Upper lobe of left lung (tissue), 6 donors: ENCODE measurements around the gene DIPK1C. TPM values are rescaled to one million over a fixed set of nuclear protein-coding genes. Genes with fewer than 3 reads are reported as not detected.

ENCODE experiments used
- ATAC-seq, 2 donors: fragments of 200-7000 bp; cut with Tn5 transposase; one replicate each; pipeline ENCODE4 v1.9.1; 2022; ENCODE audit warnings: mild to moderate bottlenecking in 2 of 2, moderate library complexity in 2 of 2; ENCODE audit not compliant: low FRiP score in 2 of 2
- DNase-seq, 2 donors: peaks; one replicate each; pipeline ENCODE4 v3.0.0-alpha.2; 2019 to 2020
- H3K27ac ChIP-seq, 4 donors: fragments of 200-600 bp; sonication (generic); one replicate each; pipeline ENCODE4 v1.5.1; 2016 to 2019
- H3K27me3 ChIP-seq, 4 donors: fragments of 200-600 bp; sonication (generic); one replicate each; pipeline ENCODE4 v1.5.1; 2017 to 2019
- H3K36me3 ChIP-seq, 4 donors: fragments of 200-600 bp; sonication (generic); one replicate each; pipeline ENCODE4 v1.5.1; 2016 to 2019
- H3K4me1 ChIP-seq, 4 donors: fragments of 200-600 bp; sonication (generic); one replicate each; pipeline ENCODE4 v1.5.1; 2018 to 2019
- H3K4me3 ChIP-seq, 4 donors: fragments of 200-600 bp; sonication (generic); one replicate each; pipeline ENCODE4 v1.5.1; 2017 to 2019; ENCODE audit warnings: mild to moderate bottlenecking in 2 of 4, moderate library complexity in 1 of 4
- H3K9me3 ChIP-seq, 4 donors: fragments of 200-600 bp; sonication (generic); one replicate each; pipeline ENCODE4 v1.5.1; 2018 to 2019
- CTCF ChIP-seq, 6 experiments: fragments of 450-650 bp in 4 of 6; fragments of 200-600 bp in 2 of 6; sonication (generic) in 2 of 6; IDR thresholded peaks; one replicate each; pipeline ENCODE4 v1.5.1; 2016 to 2019; ENCODE audit warnings: antibody characterized with exemption in 6 of 6
- EP300 ChIP-seq, 4 donors: sonication (generic); formaldehyde crosslinking; IDR thresholded peaks; one replicate each; pipeline ENCODE4 v1.5.1; 2017; ENCODE audit warnings: antibody characterized with exemption in 4 of 4, control low read depth in 2 of 4
- POLR2A ChIP-seq, 4 donors: fragments of 450-650 bp; IDR thresholded peaks; one replicate each; pipeline ENCODE4 v1.5.1; 2016 to 2017; ENCODE audit warnings: antibody characterized with exemption in 4 of 4, mild to moderate bottlenecking in 2 of 4
- POLR2AphosphoS5 ChIP-seq, 2 donors: sonication (generic); formaldehyde crosslinking; IDR thresholded peaks; one replicate each; pipeline ENCODE4 v1.5.1; 2017; ENCODE audit warnings: antibody characterized with exemption in 2 of 2
- WGBS, 2 donors: methylation state at CpG; one replicate each; pipeline ENCODE4 v1.1.5; 2017 to 2018; 5-methylcytosine and 5-hydroxymethylcytosine counted together
- total RNA-seq, 6 donors: library from RNA; depleted of rRNA in 4 of 6; stranded (reverse); fragments of >200 nt in 4 of 6; gene quantifications; one replicate each; pipeline versions ENCODE4 v1.1.0 to v1.2.1, GENCODE V29; 2016 to 2021
- donor health status: DM: no; HTN: no; CAD: no; lungs with moderate emphysema.
- donor health status: DM: no; HTN: yes; CAD: no; lungs with severe emphysema.

The DIPK1C gene
- total RNA-seq, result under 1 TPM in 2 of 6 donors, not detected in 4; 0.13 to 0.89 TPM

DNA sequence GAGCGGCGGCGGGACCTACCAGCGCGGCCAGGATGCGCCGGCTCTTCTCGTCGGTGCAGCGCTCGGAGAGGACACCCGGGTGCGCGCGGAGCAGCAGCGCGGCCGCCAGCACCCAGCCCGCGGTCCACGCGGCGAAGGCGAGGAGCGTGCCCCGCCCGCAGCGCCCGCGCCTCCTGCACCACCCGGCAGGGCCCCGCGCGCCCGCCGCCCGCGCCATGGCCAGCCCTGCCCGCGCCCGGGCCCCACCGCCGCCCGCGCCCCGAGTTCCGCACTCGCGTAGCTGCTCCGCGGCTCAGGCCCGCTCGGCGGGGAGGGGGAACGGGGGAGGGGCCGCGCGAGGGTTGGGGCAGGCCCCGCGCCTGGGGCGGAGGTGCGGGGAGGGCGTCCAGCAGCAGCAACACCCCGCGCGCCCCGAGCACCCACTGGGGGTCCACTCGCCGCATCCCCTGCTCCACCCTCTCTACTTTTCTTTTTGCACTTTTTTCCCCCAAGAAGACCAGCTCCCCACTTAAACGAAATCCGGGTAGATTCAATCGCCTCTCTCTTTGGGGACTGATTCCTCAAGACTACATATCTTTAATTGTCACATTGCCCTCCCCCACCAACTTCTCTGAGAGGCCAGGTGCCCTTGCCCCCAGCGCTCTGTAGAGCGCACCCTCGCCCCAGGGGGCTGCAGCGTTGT, at the start of gene DIPK1C:
DIPK1C (minus strand) TSS at position 266 of the 682 bp plus-strand sequence; CDS start at position 217, 49 bp downstream.
- H3K27ac ChIP-seq, result no peak within 1 kb of the TSS
- WGBS, 2 donors, result 1 to 5% methylated on average over 13 to 16 of the region's 76 CpGs
- ATAC-seq (peak in 1 of 2 donors; percentile 52), DNase-seq (peak in 1 of 2 donors; percentile 83)
- peaks cover 0 to 26% (median 13%) of the 10 kb centered on the region in 4 donors for H3K27me3 ChIP-seq
- no peaks in the 10 kb centered on the region for H3K9me3 ChIP-seq
- peaks cover 9 to 17% (median 12%) of the 10 kb centered on the region in 4 donors for H3K4me1 ChIP-seq
- TF ChIP-seq CTCF (IDR thresholded peaks at IDR 0.05), result no peak
- H3K36me3 ChIP-seq, result no peaks in the 10 kb centered on the region
- peak within 1 kb of the TSS in 3 of 4 donors; percentile 24 to 39 (median 31) for H3K4me3 ChIP-seq

DNA sequence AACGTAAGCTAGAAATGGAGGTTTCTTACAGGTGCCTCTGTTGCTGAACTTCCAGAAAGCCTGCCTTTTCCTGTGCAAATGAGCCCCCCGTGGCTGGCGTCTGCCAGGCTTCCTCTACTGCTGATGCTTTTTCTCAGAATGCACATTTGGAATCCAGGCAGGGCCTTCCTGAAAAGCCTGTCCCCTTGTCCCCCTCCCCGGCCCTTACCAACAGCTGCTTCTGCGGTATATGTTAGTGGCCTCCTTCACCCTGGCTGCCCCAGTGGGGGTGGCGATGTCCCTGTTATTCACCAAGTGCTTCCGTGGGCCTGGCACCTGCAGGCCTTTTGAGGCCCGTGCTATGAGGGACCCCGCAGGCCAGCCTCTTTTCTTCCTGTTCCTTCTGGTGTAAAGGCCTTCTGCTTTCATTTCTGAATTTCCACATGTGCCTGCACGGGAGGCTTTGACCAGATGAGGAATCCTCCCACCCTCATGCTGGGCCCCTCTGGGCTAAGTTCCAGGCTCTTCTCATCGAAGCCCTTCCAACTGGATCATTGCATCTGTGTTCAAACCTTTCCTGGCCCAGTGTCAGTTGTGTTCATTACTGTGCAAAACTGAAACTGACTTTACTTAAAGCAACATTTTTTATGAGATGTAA, 49.5 kb upstream of the DIPK1C start:
- no peak overlapping the region for H3K4me3 ChIP-seq
- 52 to 78% methylated on average over 11 of the region's 11 CpGs for WGBS, 2 donors
- H3K27me3 ChIP-seq, result no peaks in the 10 kb centered on the region
- peaks cover 0 to 6% (median 3%) of the 10 kb centered on the region in 4 donors for H3K4me1 ChIP-seq
- no peak overlapping the region for H3K27ac ChIP-seq
- peaks cover 54 to 100% (median 90%) of the 10 kb centered on the region in 4 donors for H3K36me3 ChIP-seq
- DNase-seq, result no peak
- ATAC-seq, result no peak
- H3K9me3 ChIP-seq, result no peaks in the 10 kb centered on the region
- TF ChIP-seq POLR2A (IDR thresholded peaks at IDR 0.05), result no peak
- TF ChIP-seq CTCF (IDR thresholded peaks at IDR 0.05), result no peak
- no peak for TF ChIP-seq POLR2AphosphoS5 (IDR thresholded peaks at IDR 0.05)
- TF ChIP-seq EP300 (IDR thresholded peaks at IDR 0.05), result no peak

GRCh38 chr18:74505776-74506175, 48.7 kb upstream of the DIPK1C start:
- Histone ChIP-seq H3K4me3 (no peak overlapping the region), H3K36me3 (peaks cover 48 to 100% (median 85%) of the 10 kb centered on the region in 4 donors), H3K4me1 (peaks cover 0 to 10% (median 6%) of the 10 kb centered on the region in 4 donors), H3K27ac (no peak overlapping the region), H3K27me3 (no peaks in the 10 kb centered on the region), H3K9me3 (no peaks in the 10 kb centered on the region)
- DNase-seq, result peak in 1 of 2 donors; percentile 73
- WGBS, 2 donors, result 96 to 99% methylated on average over 15 to 16 of the region's 16 CpGs
- TF ChIP-seq POLR2A (IDR thresholded peaks at IDR 0.05) (no peak), CTCF (IDR thresholded peaks at IDR 0.05) (no peak), POLR2AphosphoS5 (IDR thresholded peaks at IDR 0.05) (no peak), EP300 (IDR thresholded peaks at IDR 0.05) (no peak)
- ATAC-seq, result no peak

DNA sequence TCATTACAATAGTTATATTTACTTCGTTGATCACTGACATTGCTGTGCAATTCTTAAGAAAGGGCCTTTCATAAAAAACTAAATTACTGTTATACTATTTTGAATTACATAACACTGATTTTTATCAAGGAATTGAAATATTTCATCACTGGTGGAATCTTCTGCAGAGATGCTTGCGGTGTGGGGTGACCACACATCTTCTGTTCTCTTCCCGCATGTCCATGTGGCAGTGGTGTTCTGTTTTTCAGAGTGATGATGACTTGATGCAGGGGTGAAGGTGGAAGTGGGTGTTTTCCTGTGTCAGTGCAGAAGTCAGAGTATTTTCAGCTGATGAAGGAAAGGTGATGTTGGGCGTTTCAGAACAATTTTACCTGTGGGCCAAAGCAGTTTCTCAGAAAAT, 46.0 kb upstream of the DIPK1C start:
- 83 to 94% methylated on average over 4 of the region's 4 CpGs for WGBS, 2 donors
- TF ChIP-seq POLR2AphosphoS5 (IDR thresholded peaks at IDR 0.05) (no peak), POLR2A (IDR thresholded peaks at IDR 0.05) (no peak), EP300 (IDR thresholded peaks at IDR 0.05) (no peak), CTCF (IDR thresholded peaks at IDR 0.05) (no peak)
- no peak overlapping the region for H3K4me3 ChIP-seq
- DNase-seq (peak in 1 of 2 donors; percentile 6), ATAC-seq (no peak)
- peaks cover 6 to 33% (median 27%) of the 10 kb centered on the region in 4 donors for H3K4me1 ChIP-seq
- no peaks in the 10 kb centered on the region for H3K9me3 ChIP-seq
- peaks cover 27 to 73% (median 60%) of the 10 kb centered on the region in 4 donors for H3K36me3 ChIP-seq
- H3K27ac ChIP-seq, result no peak overlapping the region
- H3K27me3 ChIP-seq, result no peaks in the 10 kb centered on the region
